CD4-positive, alpha-beta T cell treated with Interleukin-15 for 4 hours (primary cell): ENCODE measurements around the gene TMEM198.

ENCODE experiments used
- DNase-seq: peaks from one replicate; pipeline ENCODE4 v3.0.0-alpha.2; 2020; ENCODE audit warnings: low spot score

Gene TMEM198

GRCh38 chr2:219545295-219545942, 1.6 kb downstream of the TMEM198 start:
- DNase-seq: no peak

DNA sequence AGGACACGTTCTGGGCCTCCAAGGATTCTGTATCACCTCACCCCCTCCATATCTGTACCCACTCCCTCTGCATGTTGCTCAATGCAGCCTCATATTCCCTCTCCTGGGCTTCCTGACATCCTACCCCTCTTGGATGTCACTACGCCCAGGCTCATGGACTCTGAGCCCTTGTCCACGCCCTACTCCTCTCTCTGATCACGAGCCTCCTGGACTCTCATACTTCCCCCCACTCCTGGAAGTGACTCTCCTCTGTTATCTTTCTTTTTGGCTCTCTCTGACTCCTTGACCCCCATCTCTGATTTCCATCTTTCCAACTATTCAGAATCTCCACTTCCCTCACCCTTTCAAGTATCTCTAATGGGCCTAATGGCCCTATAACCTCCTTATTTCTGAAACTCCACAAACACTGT, 2.1 kb downstream of the TMEM198 start:
- DNase-seq: no peak

- DNase-seq: no peak
Measured at GRCh38 chr2:219547621-219548020, 3.8 kb downstream of the TMEM198 start.

DNA sequence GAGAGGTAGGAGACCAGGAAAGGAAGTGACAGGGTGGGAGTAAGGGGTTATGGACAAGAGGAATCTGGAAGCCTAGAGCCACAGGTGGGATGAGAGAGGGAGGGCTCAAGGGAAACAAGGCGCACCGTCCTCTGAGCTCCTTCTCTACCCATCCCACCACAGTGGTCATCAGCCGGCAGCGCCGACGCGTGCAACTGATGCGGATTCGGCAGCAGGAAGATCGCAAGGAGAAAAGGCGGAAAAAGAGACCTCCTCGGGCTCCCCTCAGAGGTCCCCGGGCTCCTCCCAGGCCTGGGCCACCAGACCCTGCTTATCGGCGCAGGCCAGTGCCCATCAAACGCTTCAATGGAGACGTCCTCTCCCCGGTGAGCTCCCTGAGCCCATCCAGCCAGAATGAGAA, 5.2 kb downstream of the TMEM198 start:
- no peak for DNase-seq

- DNase-seq: no peak
Measured at GRCh38 chr2:219549619-219550018, 5.8 kb downstream of the TMEM198 start.

GRCh38 chr2:219551441-219552381, 7.9 kb downstream of the TMEM198 start:
- no peak for DNase-seq

- peak; percentile 61 for DNase-seq
Measured at GRCh38 chr2:219552382-219553167, 8.7 kb downstream of the TMEM198 start.

GRCh38 chr2:219553168-219553417, 9.3 kb downstream of the TMEM198 start:
- DNase-seq: no peak

DNA sequence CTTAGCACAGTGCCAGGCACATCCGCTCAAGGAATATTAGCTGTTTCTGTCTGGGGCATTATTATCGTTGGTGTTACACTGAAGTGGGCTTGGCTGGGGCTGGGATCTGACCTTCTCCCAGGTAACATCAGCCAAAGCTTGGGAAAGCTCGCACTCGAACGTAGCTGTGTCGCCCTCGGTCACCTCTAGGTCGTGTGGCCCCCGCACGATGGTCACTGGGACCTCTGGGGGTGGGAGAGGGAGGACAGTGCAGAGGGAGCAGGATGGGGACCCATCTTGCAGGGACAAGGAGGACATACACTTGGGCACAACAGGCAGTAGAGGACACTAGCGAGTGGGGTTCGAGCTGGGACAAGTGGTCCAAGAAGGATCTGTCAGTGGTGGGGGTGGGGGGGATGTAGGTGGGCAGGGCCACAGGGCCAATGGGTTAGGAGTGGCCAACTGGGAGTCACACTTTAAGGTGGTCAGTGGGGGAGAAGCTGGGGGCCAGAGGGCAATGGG, 9.7 kb downstream of the TMEM198 start:
- no peak for DNase-seq

GRCh38 chr2:219554350-219554749, 10.5 kb downstream of the TMEM198 start:
- DNase-seq: no peak

DNA sequence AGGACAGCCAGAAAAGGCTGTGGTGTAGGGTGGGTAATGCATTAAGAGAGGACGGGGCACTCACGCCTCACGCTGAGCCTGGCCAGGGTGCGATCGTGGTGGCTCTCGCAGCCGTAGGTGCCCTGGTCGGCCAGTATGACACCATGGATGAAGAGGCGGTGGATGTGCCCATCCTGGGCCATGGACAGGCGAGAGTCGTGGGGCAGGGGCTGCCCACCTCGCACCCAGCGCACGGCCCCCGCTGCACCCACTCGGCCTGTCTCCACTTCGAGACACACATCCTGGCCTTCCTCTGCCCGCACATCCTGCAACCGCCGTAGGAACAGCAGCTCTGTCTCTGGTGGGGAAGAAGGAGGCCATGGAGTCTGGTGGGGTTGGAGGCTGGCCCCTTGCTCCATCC, 12.1 kb downstream of the TMEM198 start:
- DNase-seq: no peak

DNA sequence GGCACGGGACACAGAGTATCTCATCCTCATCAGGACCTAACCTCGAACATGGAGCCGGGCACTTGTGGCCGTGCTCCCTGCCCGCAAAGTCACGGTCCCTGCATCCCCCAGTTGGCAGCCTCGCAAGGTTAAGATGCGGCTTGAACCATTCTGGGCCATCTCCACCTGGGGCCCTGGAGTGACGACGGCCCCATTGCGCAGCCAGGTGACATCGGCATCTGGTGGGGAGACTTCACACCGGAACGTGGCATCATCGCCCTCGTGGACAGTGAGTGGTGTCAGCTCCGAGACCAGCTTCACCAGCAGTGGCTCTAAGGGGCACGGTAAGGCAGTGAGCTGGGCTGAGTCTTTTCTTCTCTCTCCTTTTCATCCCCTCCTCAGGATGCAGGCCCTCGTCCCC, 12.6 kb downstream of the TMEM198 start:
- no peak for DNase-seq

DNA sequence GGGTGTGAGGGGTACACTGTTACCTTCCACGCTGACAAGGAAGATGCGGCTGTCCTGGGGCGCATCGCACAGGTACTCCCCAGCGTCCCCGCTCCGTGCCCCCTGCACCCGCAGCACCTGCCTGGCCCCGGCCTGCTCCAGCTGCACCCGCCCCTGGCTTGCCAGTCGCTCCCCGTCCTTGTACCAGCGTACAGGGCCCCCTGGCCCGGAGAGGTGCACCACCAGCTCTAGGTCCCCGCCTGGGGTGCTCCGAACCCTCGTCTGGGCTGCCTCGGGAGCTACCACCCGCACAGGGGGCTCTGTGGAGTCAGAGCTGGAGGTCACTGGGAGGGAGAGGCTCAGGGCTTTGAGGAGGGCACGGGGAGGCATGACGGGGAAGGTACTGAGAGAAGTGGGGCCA, 13.5 kb downstream of the TMEM198 start:
- DNase-seq: no peak

DNA sequence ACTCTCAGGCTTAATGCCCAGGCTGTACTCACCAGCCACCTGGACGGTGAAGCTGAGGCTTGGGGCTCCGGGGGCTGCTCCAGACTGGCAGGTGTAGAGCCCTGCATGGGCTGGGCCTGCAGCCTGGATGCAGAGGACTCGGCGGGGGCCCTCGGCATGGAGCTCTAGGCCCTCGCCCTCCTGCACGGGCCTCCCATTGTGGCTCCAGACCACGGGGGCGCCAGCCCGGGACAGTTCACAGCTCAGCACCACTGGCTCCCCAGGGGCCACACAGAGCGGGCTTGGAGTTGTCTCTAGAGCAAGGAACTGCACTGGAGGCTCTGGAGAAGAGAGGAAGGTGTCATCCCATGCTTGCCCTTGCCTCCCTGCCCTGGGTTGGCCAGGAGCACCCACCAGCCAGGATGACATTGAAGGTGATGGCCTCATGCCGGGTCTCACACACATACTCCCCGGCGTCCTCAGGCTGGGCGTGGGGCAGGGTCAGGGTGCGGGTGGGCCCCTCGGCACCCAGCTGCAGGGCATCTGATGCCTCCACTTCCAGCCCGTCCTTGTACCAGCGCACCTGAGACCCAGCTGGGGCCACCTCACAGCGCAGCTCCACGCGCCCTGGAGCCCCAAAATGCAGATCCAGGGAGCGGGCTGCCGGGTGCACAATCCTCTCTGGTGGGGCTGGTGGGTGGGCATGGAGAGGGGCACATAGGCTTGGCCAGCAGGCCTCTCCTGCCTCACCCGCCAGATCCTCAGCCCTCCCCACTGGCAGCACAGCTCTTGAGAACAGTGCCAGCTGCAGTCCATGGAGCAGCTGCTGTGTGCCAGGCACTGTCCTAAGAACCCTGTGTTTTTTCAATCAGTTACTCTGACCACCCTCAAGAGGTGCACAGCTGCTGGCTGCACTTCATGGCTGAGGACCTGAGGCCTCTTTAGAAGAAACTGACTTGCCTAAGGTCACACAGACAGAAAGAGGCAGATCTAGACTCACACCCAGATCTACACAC, 14.3 kb downstream of the TMEM198 start:
- DNase-seq: no peak

DNA sequence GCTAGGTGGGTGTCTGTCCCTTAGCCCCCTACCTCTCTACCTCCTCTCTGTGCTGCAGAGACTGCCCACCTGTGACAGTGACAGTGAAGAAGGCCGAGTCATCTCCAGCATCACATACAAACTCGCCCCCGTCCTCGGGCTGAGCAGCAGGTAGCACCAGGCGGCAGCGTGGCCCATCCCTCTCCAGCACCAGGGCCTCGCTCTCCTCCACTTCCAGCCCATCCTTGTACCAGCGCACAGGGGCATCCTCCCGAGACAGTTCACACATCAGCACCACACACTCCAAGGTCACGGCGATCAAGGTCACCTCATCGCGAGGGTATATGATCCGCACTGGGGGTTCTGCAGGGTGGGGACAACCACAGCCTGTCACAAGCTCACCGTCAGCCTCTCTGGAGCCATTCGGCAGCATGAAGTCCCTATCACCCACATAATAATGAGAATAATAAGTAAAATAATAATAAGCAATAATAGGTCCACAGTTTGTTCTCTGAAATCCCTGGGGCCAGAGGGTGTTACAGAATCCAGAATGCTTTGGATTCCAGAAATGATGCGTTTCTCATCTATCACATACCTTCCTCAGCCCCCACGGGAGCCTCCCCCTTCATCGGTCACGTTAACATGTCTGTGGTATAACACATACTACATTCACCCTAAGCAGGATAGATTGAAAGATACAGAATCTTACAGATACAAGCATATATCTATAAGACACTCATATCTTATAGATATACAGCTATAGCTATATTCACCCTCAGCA, 15.5 kb downstream of the TMEM198 start:
- no peak for DNase-seq

- DNase-seq: no peak
Measured at GRCh38 chr2:219560037-219560892, 16.4 kb downstream of the TMEM198 start.

DNA sequence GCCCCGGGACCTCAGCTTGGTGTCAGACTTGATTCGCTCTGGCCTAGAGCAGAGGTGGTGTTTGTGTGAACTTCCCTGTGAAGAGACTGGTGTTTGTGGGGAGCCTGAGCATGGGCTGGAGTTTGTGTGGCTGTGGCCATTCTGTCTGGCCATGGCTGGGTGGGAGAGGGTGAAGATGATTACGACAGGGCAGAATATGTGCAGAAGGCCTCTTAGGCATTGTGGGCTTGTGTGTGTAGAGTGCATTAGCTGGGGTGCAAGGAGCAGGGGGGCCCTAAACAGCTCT, 17.0 kb downstream of the TMEM198 start:
- no peak for DNase-seq

DNA sequence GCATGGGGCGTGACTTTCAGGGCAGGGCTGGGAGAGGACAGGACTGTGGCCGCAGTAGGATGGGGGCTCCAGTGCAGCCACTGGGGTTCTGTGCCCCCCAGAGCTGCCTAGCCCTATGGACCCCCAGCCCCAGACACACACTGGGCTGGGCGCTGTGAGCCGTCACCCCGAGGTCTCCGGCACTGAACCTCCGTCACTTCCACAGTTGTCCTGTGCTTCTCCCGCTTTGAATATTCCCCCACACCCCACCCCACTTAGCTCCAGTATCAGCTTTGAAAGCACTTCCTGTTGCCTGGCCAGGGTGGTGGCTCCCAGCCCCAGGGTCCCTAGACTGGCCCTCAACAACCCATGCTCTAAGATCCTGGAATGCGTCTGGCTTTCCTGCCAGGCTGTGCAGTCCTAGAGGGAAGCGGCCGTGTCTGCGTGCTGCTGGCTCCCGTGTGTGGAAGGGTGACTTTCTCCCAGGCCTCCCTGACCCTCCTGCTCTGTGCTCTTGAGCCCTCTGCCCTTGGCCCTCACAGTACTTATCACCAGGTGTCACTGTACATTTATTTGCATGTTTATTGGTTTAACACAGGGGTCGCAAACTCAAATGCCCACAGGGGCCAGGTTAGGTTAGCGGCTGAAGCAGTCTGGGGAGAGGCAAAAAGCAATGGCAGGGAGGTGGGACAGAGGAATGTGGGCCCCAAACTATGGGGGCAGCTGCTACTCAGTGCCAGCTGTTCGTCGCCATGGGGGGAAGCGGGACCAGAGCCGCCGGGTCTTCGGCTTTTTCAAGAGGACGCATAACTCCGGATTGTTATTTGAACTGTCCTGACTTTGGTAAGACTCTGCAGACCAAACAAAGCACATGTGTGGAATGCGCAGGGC, 17.6 kb downstream of the TMEM198 start:
- no peak for DNase-seq
